GM18526 (cell line): ENCODE results near the gene EDDM13.

Source experiments
- POLR2A ChIP-seq: IDR thresholded peaks from 3 replicates; pipeline ENCODE4 v1.6.1; 2011; ENCODE audit not compliant: insufficient read length; ENCODE audit errors: extremely low read depth

Gene EDDM13

DNA sequence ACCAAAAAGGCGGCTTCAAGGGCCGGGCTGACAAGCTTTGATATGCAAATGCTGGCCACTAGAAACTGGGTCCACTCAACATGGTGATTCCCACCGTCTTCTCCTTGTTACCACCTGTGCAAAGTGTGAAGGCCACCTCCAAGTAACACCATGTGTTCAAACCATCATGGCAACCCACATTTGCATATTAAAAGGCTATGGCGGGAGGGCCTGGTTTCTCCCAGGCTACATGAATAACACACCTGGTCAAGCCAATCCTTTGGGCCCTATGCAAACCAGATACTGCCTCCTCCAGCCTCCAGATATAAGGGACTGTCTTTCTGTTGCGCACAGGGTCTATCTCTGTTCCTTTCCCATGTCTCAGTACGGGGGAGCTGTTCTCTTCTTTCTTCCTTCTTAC lies 78.7 kb downstream of the EDDM13 start:
- TF ChIP-seq POLR2A = no peak

GRCh38 chr19:56355517-56355916 lies 83.0 kb downstream of the EDDM13 start:
- TF ChIP-seq POLR2A = no peak

GRCh38 chr19:56356944-56357343 lies 84.4 kb downstream of the EDDM13 start:
- TF ChIP-seq POLR2A = no peak
